ACHN (cell line): ENCODE data around the gene FCER1A.
"Not testable (repeated sequence)": the region's sequence is repeated elsewhere in the genome, so short reads cannot be mapped to it uniquely, and the experiment has no call there.

Source experiments
- DNase-seq: peaks from one replicate; pipeline ENCODE4 v3.0.0-alpha.2; 2015
- in situ Hi-C: cut with HindIII; loops from 2 replicates; pipeline ENCODE4 v1.10.0; 2017; ENCODE audit warnings: low sequenced_read_pairs, low pct_ligation_motif_present, low pct_unique_long_range_greater_than_20kb

FCER1A gene

DNA sequence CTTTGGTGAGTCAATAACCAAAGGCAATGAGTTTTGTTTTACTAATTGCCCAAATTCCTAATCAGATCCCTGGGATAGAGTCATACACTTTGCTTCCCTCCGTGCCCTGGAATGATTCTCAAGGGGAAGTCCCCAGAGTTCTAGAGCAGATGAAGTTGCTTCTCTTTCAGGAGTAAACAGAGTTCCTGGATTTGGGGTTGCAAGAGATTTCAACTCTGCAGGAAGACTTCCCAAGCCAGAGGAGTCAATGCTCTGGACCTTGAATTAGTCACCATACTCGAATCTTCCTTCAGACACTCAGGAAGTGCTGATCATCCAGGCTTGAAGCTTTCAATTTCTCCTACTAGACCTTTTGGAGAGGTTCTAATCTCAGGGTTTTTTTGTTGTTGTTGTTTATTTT, 39.6 kb downstream of the FCER1A start:
- in situ Hi-C loops = no loop called here
- DNase-seq = peak; percentile 58

GRCh38 chr1:159342761-159343425, 40.8 kb downstream of the FCER1A start:
- in situ Hi-C loops = no loop called here
- no peak for DNase-seq

GRCh38 chr1:159349374-159349773, 47.2 kb downstream of the FCER1A start:
- DNase-seq, in situ Hi-C loops: not testable (repeated sequence)

DNA sequence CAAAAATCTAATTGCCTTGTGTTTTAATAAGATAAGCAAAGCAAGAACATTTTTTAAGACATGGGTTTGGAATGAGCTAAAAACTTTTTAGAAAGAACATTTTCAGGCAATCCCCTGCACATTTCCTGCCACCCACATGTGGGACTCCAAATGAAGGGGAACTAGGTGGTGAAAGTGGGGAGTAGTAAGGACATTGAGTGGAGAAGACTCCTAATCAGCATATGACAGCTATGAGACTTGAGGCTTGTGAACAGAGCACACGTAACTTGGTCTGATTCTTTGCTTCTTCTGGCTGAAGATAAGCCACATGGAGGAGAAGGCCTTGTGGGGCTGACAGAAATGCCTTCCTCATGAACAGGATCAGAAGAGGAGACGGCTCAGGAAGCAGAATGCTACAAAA, 50.3 kb downstream of the FCER1A start:
- in situ Hi-C loops = no loop called here
- no peak for DNase-seq
